Hypothalamus (tissue), 51 donors: Measurements from ENCODE around the gene IL17C.
"Not testable (repeated sequence)": the region's sequence is repeated elsewhere in the genome, so short reads cannot be mapped to it uniquely, and the experiment has no call there.

Source experiments
- DNase-seq, 51 donors: peaks; one replicate each; lab custom pipeline; 2025; lab: John Stamatoyannopoulos, UW

The IL17C gene

GRCh38 chr16:88608076-88608475, 30.3 kb upstream of the IL17C start:
- no peak for DNase-seq

- DNase-seq = not testable (repeated sequence)
Measured at GRCh38 chr16:88609426-88609825, 28.9 kb upstream of the IL17C start.

- no peak for DNase-seq
Measured at GRCh38 chr16:88610080-88610479, 28.3 kb upstream of the IL17C start.

GRCh38 chr16:88610909-88611812, 27.2 kb upstream of the IL17C start:
- peak in 8 of 51 donors; percentile 8 to 33 (median 22) for DNase-seq

- DNase-seq = no peak
Measured at GRCh38 chr16:88613293-88613692, 25.1 kb upstream of the IL17C start.

- peak in 4 of 51 donors; percentile 12 to 37 (median 16) for DNase-seq
Measured at GRCh38 chr16:88613911-88614817, 24.2 kb upstream of the IL17C start.

GRCh38 chr16:88614818-88615580, 23.4 kb upstream of the IL17C start:
- DNase-seq = no peak

- no peak for DNase-seq
Measured at GRCh38 chr16:88616320-88616719, 22.1 kb upstream of the IL17C start.

- DNase-seq = no peak
Measured at GRCh38 chr16:88616736-88617135, 21.6 kb upstream of the IL17C start.

GRCh38 chr16:88617268-88618031, 20.9 kb upstream of the IL17C start:
- DNase-seq = no peak

- DNase-seq = no peak
Measured at GRCh38 chr16:88618182-88618955, 20.0 kb upstream of the IL17C start.

- DNase-seq = no peak
Measured at GRCh38 chr16:88618956-88619667, 19.3 kb upstream of the IL17C start.

GRCh38 chr16:88619859-88620815, 18.2 kb upstream of the IL17C start:
- no peak for DNase-seq

GRCh38 chr16:88622125-88622524, 16.2 kb upstream of the IL17C start:
- no peak for DNase-seq

- no peak for DNase-seq
Measured at GRCh38 chr16:88622866-88623265, 15.5 kb upstream of the IL17C start.

- no peak for DNase-seq
Measured at GRCh38 chr16:88623858-88624257, 14.5 kb upstream of the IL17C start.

- DNase-seq = no peak
Measured at GRCh38 chr16:88624481-88624880, 13.9 kb upstream of the IL17C start.
